HG03139 (cell line): Measurements from ENCODE around the gene NEB.

Source experiments
- ATAC-seq: cut with Tn5 transposase; IDR thresholded peaks from one replicate; pipeline ENCODE4 v1.9.1; 2021; ENCODE audit not compliant: unreplicated experiment

Gene NEB

GRCh38 chr2:151486053-151486452 is 248.2 kb downstream of the NEB start:
- ATAC-seq = no peak

GRCh38 chr2:151484100-151484499 is 250.2 kb downstream of the NEB start:
- no peak for ATAC-seq

- no peak for ATAC-seq
These were observed 250.7 kb downstream of the NEB start for GRCh38 chr2:151483546-151483945.

GRCh38 chr2:151482171-151482725 is 252.0 kb downstream of the NEB start:
- ATAC-seq = no peak

GRCh38 chr2:151481744-151482143 is 252.5 kb downstream of the NEB start:
- ATAC-seq = no peak

GRCh38 chr2:151478011-151478410 is 256.3 kb downstream of the NEB start:
- ATAC-seq = no peak

GRCh38 chr2:151476287-151476686 is 258.0 kb downstream of the NEB start:
- ATAC-seq = no peak

- no peak for ATAC-seq
These were observed 259.2 kb downstream of the NEB start for GRCh38 chr2:151475071-151475470.

- no peak for ATAC-seq
These were observed 261.3 kb downstream of the NEB start for GRCh38 chr2:151472966-151473365.

GRCh38 chr2:151470556-151470955 is 263.7 kb downstream of the NEB start:
- ATAC-seq = no peak

- no peak for ATAC-seq
These were observed 268.5 kb downstream of the NEB start for GRCh38 chr2:151465771-151466170.

- no peak for ATAC-seq
These were observed 274.9 kb downstream of the NEB start for GRCh38 chr2:151459358-151459757.

GRCh38 chr2:151439127-151439526 is 295.1 kb downstream of the NEB start:
- ATAC-seq = no peak

- no peak for ATAC-seq
These were observed 295.8 kb downstream of the NEB start for GRCh38 chr2:151438506-151438905.

GRCh38 chr2:151437630-151438029 is 296.6 kb downstream of the NEB start:
- ATAC-seq = peak; percentile 38
